Thyroid gland (tissue), 4 donors: ENCODE results near the gene ZNF346. TPM values are rescaled to one million over a fixed set of nuclear protein-coding genes. Genes with fewer than 3 reads are reported as not detected.

Experiments
- DNase-seq, 2 donors: peaks; one replicate each; pipeline ENCODE4 v3.0.0-alpha.2; 2019
- H3K27ac ChIP-seq, 3 donors: fragments of 200-600 bp; sonication (generic); 1 replicate in 2 of 3; 2 replicates in 1 of 3; pipeline ENCODE4 v1.5.1; 2016 to 2019; ENCODE audit warnings: mild to moderate bottlenecking in 1 of 3, moderate library complexity in 1 of 3
- H3K27me3 ChIP-seq: fragments of 200-600 bp; sonication (generic); one replicate; pipeline ENCODE4 v1.5.1; 2019
- H3K36me3 ChIP-seq, 2 donors: fragments of 200-600 bp; sonication (generic); one replicate each; pipeline ENCODE4 v1.5.1; 2016 to 2019
- H3K4me1 ChIP-seq, 2 donors: fragments of 200-600 bp; sonication (generic); one replicate each; pipeline ENCODE4 v1.5.1; 2017 to 2019
- H3K4me3 ChIP-seq, 3 donors: fragments of 200-600 bp; sonication (generic); replicated peaks in 1 of 3; 1 replicate in 2 of 3; 2 replicates in 1 of 3; pipeline ENCODE4 v1.5.1; 2016; ENCODE audit warnings: mild to moderate bottlenecking in 1 of 3
- H3K9me3 ChIP-seq: fragments of 200-600 bp; sonication (generic); one replicate; pipeline ENCODE4 v1.5.1; 2017
- CTCF ChIP-seq, 6 experiments: fragments of 200-600 bp in 3 of 6; fragments of 450-650 bp in 3 of 6; sonication (generic) in 3 of 6; IDR thresholded peaks; one replicate each; pipeline ENCODE4 v1.5.1; 2016 to 2019; ENCODE audit warnings: antibody characterized with exemption in 6 of 6, mild to moderate bottlenecking in 2 of 6, inconsistent platforms in 1 of 6, moderate library complexity in 1 of 6
- POLR2A ChIP-seq, 2 donors: fragments of 450-650 bp; IDR thresholded peaks; one replicate each; pipeline ENCODE4 v1.6.1; 2017; ENCODE audit warnings: antibody characterized with exemption in 2 of 2, mild to moderate bottlenecking in 2 of 2, moderate library complexity in 1 of 2
- WGBS, 2 donors: methylation state at CpG; one replicate each; pipeline ENCODE4 v1.1.5; 2017; 5-methylcytosine and 5-hydroxymethylcytosine counted together
- intact Hi-C: fragments of 100-400 bp; cut with DNase I; formaldehyde crosslinking; loops from one replicate; pipeline ENCODE4 v1.15.1; 2023
- total RNA-seq, 4 donors: library from RNA; depleted of rRNA; stranded (reverse); fragments of >200 nt; gene quantifications; one replicate each; pipeline ENCODE4 v1.2.3, GENCODE V29; 2016

The ZNF346 gene
- total RNA-seq, 4 donors from 2014 or later: 23.6 to 34.8 (median 26.2) TPM

DNA sequence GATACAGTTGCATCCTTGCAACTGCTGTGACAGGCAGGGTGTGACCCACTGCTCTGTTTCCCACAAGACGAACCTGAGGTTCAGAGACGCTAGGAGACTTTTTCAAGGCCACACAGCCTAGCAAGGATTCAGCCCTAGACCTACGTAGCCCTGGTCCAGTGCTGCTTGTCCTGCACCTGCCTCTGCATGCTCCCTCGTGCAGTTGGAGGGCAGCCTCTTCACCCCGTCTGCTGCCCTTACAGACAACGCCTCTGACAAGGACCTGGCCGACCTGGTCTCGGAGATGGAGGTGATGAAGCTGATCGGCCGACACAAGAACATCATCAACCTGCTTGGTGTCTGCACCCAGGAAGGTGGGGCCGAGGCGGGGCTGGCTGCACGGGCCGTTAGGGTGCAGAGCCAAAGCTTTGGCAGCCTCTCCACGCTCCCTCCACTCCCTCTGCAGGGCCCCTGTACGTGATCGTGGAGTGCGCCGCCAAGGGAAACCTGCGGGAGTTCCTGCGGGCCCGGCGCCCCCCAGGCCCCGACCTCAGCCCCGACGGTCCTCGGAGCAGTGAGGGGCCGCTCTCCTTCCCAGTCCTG is 72.7 kb downstream of the ZNF346 start:
- Histone ChIP-seq H3K9me3 (no peaks in the 10 kb centered on the region), H3K27me3 (no peaks in the 10 kb centered on the region), H3K4me1 (no peaks in the 10 kb centered on the region), H3K36me3 (no peaks in the 10 kb centered on the region), H3K4me3 (no peak overlapping the region), H3K27ac (no peak overlapping the region)
- 72 to 76% methylated on average over 2 to 8 of the region's 28 CpGs for WGBS, 2 donors
- TF ChIP-seq CTCF (IDR thresholded peaks at IDR 0.05) (no peak), POLR2A (IDR thresholded peaks at IDR 0.05) (no peak)
- intact Hi-C loops: no loop called here
- no peak for DNase-seq

GRCh38 chr5:177096162-177097015 is 73.9 kb downstream of the ZNF346 start:
- 80 to 87% methylated on average over 23 of the region's 29 CpGs for WGBS, 2 donors
- DNase-seq: no peak

DNA sequence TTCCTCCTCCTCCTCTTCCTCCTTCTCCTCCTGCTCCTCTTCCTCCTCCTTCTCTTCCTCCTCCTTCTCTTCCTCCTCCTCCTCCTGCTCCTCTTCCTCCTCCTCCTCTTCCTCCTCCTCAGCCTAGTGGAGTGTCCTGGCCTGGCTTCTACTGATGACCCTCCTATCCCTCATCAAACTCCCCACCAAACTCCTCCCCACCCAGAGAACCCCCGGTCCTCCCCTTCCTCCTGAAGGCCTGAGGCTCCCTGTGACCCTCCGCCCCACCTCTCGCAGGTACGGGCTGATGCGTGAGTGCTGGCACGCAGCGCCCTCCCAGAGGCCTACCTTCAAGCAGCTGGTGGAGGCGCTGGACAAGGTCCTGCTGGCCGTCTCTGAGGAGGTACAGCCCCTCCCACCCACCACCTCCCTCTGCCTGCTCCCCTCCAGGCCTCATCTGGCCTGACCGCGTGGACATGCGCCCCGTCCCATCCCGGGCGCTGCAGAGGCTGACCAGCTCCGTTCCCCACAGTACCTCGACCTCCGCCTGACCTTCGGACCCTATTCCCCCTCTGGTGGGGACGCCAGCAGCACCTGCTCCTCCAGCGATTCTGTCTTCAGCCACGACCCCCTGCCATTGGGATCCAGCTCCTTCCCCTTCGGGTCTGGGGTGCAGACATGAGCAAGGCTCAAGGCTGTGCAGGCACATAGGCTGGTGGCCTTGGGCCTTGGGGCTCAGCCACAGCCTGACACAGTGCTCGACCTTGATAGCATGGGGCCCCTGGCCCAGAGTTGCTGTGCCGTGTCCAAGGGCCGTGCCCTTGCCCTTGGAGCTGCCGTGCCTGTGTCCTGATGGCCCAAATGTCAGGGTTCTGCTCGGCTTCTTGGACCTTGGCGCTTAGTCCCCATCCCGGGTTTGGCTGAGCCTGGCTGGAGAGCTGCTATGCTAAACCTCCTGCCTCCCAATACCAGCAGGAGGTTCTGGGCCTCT is 74.8 kb downstream of the ZNF346 start:
- Histone ChIP-seq H3K27ac (no peak overlapping the region), H3K4me3 (no peak overlapping the region), H3K36me3 (no peaks in the 10 kb centered on the region), H3K27me3 (no peaks in the 10 kb centered on the region), H3K4me1 (no peaks in the 10 kb centered on the region), H3K9me3 (no peaks in the 10 kb centered on the region)
- no peak for DNase-seq
- TF ChIP-seq CTCF (IDR thresholded peaks at IDR 0.05): no peak
- no peak for TF ChIP-seq POLR2A (IDR thresholded peaks at IDR 0.05)
- intact Hi-C loops: no loop called here
- 94 to 95% methylated on average over 25 to 27 of the region's 30 CpGs for WGBS, 2 donors

More at GRCh38 chr5:177096162-177097015, 73.9 kb downstream of the ZNF346 start:
- TF ChIP-seq CTCF (IDR thresholded peaks at IDR 0.05) (no peak), POLR2A (IDR thresholded peaks at IDR 0.05) (no peak)
- H3K4me3 ChIP-seq: no peak overlapping the region
- H3K9me3 ChIP-seq: no peaks in the 10 kb centered on the region
- no peaks in the 10 kb centered on the region for H3K4me1 ChIP-seq
- intact Hi-C loops: no loop called here
- no peaks in the 10 kb centered on the region for H3K27me3 ChIP-seq
- no peak overlapping the region for H3K27ac ChIP-seq
- no peaks in the 10 kb centered on the region for H3K36me3 ChIP-seq

- intact Hi-C loops: no loop called here
- Histone ChIP-seq H3K27ac (no peak overlapping the region), H3K4me1 (no peaks in the 10 kb centered on the region), H3K4me3 (no peak overlapping the region), H3K36me3 (no peaks in the 10 kb centered on the region), H3K27me3 (no peaks in the 10 kb centered on the region), H3K9me3 (no peaks in the 10 kb centered on the region)
- TF ChIP-seq POLR2A (IDR thresholded peaks at IDR 0.05) (no peak), CTCF (IDR thresholded peaks at IDR 0.05) (no peak)
- DNase-seq: no peak
- 71 to 86% methylated on average over 4 to 6 of the region's 6 CpGs for WGBS, 2 donors
Observed at GRCh38 chr5:177098120-177098469, 75.6 kb downstream of the ZNF346 start.
